Stimulated activated CD4-positive, alpha-beta T cell treated with anti-CD3 and anti-CD28 coated beads, Interleukin-2, amount 100 ng/mL, for 48 hours (primary cell): ENCODE results near the gene FBXL19.
"Not testable (repeated sequence)": the region's sequence is repeated elsewhere in the genome, so short reads cannot be mapped to it uniquely, and the experiment has no call there.

Source experiments
- DNase-seq, 2 donors: peaks; one replicate each; pipeline ENCODE4 v3.0.0-alpha.2; 2020

The FBXL19 gene

GRCh38 chr16:30922960-30923535, 324 bp upstream of the FBXL19 start:
- DNase-seq = peak; percentile 88 to 93

- no peak for DNase-seq
These were observed 922 bp downstream of the FBXL19 start for GRCh38 chr16:30924076-30924912.

- no peak for DNase-seq
These were observed 1.7 kb downstream of the FBXL19 start for GRCh38 chr16:30924913-30925631.

- DNase-seq = no peak
These were observed 2.2 kb downstream of the FBXL19 start for GRCh38 chr16:30925632-30925987.

- no peak for DNase-seq
These were observed 2.8 kb downstream of the FBXL19 start for GRCh38 chr16:30925995-30926811.

- no peak for DNase-seq
These were observed 3.8 kb downstream of the FBXL19 start for GRCh38 chr16:30926937-30927788.

- no peak for DNase-seq
These were observed 4.5 kb downstream of the FBXL19 start for GRCh38 chr16:30927789-30928378.

GRCh38 chr16:30928390-30928789, 5.0 kb downstream of the FBXL19 start:
- DNase-seq = no peak

- no peak for DNase-seq
These were observed 5.8 kb downstream of the FBXL19 start for GRCh38 chr16:30929167-30929566.

- DNase-seq = no peak
These were observed 6.8 kb downstream of the FBXL19 start for GRCh38 chr16:30930160-30930571.

GRCh38 chr16:30931068-30931650, 7.8 kb downstream of the FBXL19 start:
- no peak for DNase-seq

GRCh38 chr16:30934827-30935557, 11.6 kb downstream of the FBXL19 start:
- DNase-seq = peak in 1 of 2 donors; percentile 37

GRCh38 chr16:30937692-30938091, 14.3 kb downstream of the FBXL19 start:
- no peak for DNase-seq

GRCh38 chr16:30939571-30939970, 16.2 kb downstream of the FBXL19 start:
- not testable (repeated sequence) for DNase-seq

- DNase-seq = peak; percentile 66 to 68
These were observed 18.4 kb downstream of the FBXL19 start for GRCh38 chr16:30941600-30942425.

GRCh38 chr16:30942426-30942806, 19.0 kb downstream of the FBXL19 start:
- no peak for DNase-seq

- DNase-seq = no peak
These were observed 21.0 kb downstream of the FBXL19 start for GRCh38 chr16:30944352-30944751.

- DNase-seq = no peak
These were observed 23.5 kb downstream of the FBXL19 start for GRCh38 chr16:30946671-30947540.

- DNase-seq = no peak
These were observed 24.1 kb downstream of the FBXL19 start for GRCh38 chr16:30947541-30947858.
